NT2/D1 (cell line): ENCODE results near the gene CACNA2D1.

Source experiments
- SUZ12 ChIP-seq: IDR thresholded peaks from 2 replicates; pipeline ENCODE4 v1.6.1; 2011; ENCODE audit not compliant: insufficient read length, insufficient read depth; ENCODE audit errors: extremely low read depth
- YY1 ChIP-seq: IDR thresholded peaks from 2 replicates; pipeline ENCODE4 v1.6.1; 2011; ENCODE audit not compliant: insufficient read length, insufficient read depth

- TF ChIP-seq YY1 (no peak), SUZ12 (no peak)
Measured at GRCh38 chr7:82345886-82346285, 97.7 kb downstream of the CACNA2D1 start.
